KOPT-K1 (cell line): ENCODE results near the gene FGF14.

Experiments
- H3K27ac ChIP-seq: fragments of 200-600 bp; sonication (generic); 2 replicates; pipeline ENCODE4 v1.5.1; 2016; ENCODE audit warnings: antibody characterized with exemption, mild to moderate bottlenecking, low read depth, low read length; ENCODE audit not compliant: poor library complexity, severe bottlenecking
- H3K36me3 ChIP-seq: fragments of 200-600 bp; sonication (generic); 2 replicates; pipeline ENCODE4 v1.5.1; 2017; ENCODE audit warnings: antibody characterized with exemption, mild to moderate bottlenecking, low read length, moderate library complexity; ENCODE audit not compliant: insufficient read depth
- H3K9me3 ChIP-seq: fragments of 200-600 bp; sonication (generic); 2 replicates; pipeline ENCODE4 v1.5.1; 2017; ENCODE audit warnings: antibody characterized with exemption, low read length, mild to moderate bottlenecking; ENCODE audit not compliant: insufficient read depth, poor library complexity, severe bottlenecking

Gene FGF14

DNA sequence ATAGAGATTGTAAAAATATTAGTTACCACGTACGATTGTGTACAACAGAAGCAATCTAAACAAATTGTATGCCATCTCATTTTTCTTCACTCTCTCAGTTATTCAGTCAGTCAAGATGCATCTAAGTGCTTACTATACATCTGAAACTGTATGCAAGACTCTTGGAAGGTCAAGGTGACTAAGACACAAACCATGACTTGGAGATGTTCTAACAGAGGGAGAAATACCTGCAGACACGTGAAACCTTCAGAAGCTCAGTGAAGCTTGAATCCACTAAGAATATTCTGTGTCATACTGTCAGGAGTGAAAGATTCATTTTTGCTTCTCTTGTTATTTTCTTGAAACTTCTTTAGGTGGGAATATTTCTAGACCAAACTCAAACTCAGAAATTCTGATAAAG, 584.0 kb downstream of the FGF14 start:
- no peaks in the 10 kb centered on the region for H3K36me3 ChIP-seq

DNA sequence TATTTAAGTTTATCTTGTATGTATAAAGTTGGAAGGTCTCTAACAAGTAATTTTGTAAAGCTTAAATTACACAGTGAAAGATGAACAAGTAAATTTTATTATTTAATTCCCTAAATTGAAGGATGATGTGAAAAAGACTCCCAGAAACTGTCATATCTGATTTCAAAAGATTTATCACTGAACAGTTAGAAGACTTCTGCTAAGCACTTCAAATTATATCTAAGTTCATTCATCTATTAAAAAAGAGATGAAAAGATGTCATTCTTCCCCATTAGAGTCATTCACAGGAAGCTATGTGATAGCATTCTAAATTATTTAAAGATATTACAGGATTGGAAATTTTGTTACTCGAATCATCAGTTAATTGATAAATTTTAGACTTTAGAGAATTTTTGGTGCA, 590.0 kb downstream of the FGF14 start:
- Histone ChIP-seq H3K27ac (no peak overlapping the region), H3K9me3 (no peaks in the 10 kb centered on the region)

More for the DNA sequence above, 584.0 kb downstream of the FGF14 start:
- no peak overlapping the region for H3K27ac ChIP-seq
- H3K9me3 ChIP-seq = no peaks in the 10 kb centered on the region

DNA sequence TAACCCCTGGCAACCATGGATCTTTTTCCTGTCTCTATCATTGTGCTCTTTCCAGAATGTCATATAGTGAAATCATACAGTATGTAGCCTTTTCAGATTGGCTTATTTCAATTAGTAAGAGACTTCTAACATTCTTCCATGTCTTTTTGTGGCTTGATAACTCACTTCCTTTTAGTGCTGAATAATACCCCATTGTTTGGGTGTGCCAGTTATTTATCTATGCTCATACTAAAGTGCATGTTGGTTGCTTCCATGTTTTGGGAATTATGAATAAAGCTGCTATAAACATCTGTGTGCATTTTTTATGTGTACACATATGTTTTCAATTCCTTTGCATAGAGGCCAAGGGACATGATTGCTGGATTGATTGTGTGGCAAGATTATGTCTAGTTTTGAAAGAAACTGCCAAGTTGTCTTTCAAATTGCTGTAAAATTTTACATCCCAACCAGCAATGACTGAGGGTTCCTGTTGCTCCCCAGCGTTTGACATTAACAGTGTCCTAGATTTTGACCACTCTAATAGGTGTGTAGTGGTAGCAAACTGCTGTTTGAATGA, 590.5 kb downstream of the FGF14 start:
- H3K27ac ChIP-seq = no peak overlapping the region
- H3K9me3 ChIP-seq = no peaks in the 10 kb centered on the region
- no peaks in the 10 kb centered on the region for H3K36me3 ChIP-seq

More for the DNA sequence above, 590.0 kb downstream of the FGF14 start:
- H3K36me3 ChIP-seq = no peaks in the 10 kb centered on the region

DNA sequence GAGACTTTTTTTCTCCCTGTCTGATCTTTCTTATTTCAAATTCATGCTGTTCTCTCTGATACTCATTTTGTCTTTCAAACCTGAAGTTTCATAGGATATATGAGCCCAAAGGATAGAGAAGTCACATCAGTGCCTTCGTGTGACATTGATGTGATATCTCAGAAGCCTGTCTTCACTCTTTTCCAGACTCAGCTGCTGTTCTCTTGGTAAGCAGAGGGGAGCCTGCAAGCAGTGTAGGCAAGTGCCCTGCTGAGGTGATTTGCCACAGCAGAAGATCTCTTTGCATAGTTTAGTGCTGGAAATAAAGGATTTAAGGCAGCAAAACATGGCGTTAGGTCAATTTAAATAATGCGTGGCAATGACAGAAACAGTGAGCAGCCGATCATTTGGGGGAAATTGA, 602.7 kb downstream of the FGF14 start:
- Histone ChIP-seq H3K36me3 (no peaks in the 10 kb centered on the region), H3K27ac (no peak overlapping the region), H3K9me3 (no peaks in the 10 kb centered on the region)

DNA sequence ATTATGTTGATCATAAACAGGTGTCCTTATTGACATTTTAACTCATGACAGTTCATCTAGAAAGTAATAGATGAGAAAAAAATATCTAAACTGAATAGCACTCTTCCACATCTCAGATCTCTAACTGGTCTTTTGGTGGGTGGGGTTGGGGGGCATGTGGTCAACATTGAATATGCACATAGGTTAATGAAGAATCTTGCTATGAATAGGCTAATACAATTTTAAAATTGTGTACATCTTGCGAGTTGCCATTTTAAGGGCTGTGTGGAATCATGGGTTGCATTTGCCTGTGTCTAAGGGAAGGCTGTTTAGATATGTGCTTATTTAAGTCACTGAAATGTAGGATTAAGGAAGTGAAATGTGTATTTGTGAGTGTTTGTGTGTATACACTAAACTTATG, 603.4 kb downstream of the FGF14 start:
- Histone ChIP-seq H3K36me3 (no peaks in the 10 kb centered on the region), H3K9me3 (no peaks in the 10 kb centered on the region)

DNA sequence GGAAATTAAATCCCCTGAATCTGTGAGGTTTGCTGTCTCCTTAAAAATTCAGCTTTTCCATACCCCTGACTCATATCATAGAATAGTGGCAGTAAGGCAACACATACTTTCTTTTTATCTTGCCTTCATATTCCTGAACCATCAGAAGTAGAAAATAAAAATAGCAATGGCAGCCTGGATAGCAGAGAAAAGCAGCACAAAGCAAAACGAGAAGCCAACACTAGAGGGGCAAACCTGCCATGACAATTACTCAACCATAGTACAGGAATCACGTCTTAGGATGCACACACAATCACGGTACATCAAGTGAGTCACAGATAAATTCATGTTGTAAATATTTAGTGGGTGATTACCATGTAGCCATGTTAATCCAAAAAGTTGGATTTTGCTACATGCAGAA, 606.4 kb downstream of the FGF14 start:
- H3K9me3 ChIP-seq = no peaks in the 10 kb centered on the region
- no peaks in the 10 kb centered on the region for H3K36me3 ChIP-seq
- no peak overlapping the region for H3K27ac ChIP-seq

More for the DNA sequence above, 603.4 kb downstream of the FGF14 start:
- no peak overlapping the region for H3K27ac ChIP-seq

DNA sequence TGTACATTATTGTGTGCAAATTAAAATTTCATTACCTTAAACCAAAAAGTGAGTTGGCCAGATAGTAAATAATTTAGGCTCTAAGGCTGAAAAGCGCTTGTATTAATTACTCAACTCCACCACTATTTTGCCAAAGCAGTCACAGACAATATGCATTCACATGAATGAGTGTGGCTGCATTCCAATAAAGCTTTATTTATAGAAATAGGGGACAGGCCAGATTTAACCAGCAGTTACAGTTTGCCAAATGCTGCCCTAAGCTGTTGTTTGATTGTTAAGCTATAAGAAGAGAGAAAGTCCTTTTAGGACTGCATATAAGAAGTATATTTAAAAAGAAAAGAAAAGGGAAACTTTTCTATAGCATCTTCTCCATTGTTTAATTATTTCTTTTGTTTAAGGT, 606.8 kb downstream of the FGF14 start:
- Histone ChIP-seq H3K36me3 (no peaks in the 10 kb centered on the region), H3K27ac (no peak overlapping the region), H3K9me3 (no peaks in the 10 kb centered on the region)

DNA sequence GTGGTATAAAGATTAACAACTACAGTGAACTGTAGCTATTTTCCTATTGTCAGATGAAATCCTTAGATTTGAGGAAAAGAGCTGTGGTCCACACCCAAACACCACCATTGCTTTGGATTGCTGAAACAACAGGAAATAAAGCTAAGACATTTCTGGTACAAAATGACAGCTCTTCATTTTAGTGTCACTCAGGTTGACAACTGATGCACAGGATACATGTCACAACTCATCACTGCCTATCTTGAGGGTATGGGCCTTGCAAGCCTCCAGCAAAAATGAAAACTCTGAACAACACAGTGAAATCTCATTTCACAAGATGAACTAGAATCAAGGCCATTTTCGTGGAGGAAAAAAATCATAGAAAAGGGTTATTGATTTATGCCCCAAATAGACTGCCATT, 609.7 kb downstream of the FGF14 start:
- no peaks in the 10 kb centered on the region for H3K36me3 ChIP-seq
- H3K9me3 ChIP-seq = no peaks in the 10 kb centered on the region
- H3K27ac ChIP-seq = no peak overlapping the region

DNA sequence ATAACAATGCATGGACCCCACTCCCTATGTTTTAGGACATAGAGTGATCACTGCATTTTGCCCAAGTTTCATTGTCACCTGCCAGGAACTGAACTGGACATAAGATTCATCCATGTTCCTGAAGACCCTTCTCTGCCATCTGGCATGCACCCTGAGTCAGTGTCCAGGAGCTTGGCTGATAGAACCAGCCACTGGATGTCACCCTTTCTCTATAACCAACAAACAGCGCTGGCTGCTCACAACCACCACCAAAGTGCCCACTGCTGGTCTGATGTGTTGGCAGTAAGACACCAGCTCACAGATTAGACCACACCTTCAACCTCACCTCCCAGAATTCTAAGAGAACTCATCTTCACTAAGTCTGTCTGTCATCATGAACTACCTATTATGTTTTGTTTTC, 616.0 kb downstream of the FGF14 start:
- Histone ChIP-seq H3K36me3 (no peaks in the 10 kb centered on the region), H3K27ac (no peak overlapping the region), H3K9me3 (no peaks in the 10 kb centered on the region)

DNA sequence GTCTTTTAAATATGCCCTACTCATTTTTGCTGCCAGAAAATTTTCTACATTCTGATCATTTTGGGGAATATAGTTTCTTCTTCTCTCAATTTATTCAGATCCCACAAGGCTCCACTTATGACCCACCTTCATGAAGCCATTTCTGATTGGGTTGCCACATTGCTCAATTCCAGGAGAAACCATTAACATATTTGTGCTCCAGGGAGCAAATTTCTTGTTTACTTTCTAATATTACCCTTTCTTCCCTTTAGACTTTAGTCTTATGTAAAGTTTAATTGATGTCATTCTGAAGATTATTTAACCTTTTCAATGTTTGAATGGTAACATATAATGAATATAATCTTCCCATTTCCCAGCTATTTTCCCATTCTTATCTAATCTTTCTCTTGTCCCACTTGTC, 617.5 kb downstream of the FGF14 start:
- Histone ChIP-seq H3K27ac (no peak overlapping the region), H3K36me3 (no peaks in the 10 kb centered on the region), H3K9me3 (no peaks in the 10 kb centered on the region)

DNA sequence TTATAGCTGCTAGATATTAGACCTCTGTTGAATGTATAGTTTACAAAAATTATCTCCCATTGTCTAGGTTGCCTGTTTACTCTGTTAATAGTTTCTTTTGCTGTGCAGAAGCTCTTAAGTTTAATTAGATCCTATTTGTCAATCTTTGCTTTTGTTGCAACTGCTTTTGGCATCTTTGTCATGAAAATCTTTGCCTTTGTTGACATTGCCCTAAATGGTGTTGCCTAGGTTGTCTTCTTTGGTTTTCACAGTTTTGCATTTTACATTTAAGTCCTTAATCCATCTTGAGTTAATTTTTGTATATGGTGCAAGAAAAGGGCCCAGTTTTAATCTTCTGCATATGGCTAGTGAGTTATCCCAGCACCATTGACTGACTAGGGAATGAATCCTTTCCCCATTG, 618.3 kb downstream of the FGF14 start:
- H3K9me3 ChIP-seq = no peaks in the 10 kb centered on the region
- no peaks in the 10 kb centered on the region for H3K36me3 ChIP-seq
- H3K27ac ChIP-seq = no peak overlapping the region

DNA sequence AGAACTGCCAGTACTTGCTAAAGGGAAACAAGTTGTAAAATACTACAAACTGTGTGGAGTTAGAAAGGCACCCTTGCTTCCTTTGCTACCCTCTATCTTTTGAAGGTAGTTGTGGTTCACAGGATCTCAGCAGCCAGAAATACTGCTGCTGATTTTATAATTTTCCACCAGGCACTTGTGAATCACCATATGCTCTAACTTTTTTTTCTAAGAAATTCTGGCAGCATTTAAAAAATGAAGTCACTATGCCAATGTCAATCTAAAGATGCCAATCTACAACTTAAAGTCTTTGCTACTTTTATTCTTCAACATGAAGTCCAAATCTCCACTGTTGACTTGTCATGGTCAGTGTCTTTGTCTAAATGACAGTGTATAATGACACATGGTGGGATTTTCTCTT, 621.6 kb downstream of the FGF14 start:
- no peaks in the 10 kb centered on the region for H3K9me3 ChIP-seq
- no peak overlapping the region for H3K27ac ChIP-seq
- no peaks in the 10 kb centered on the region for H3K36me3 ChIP-seq

DNA sequence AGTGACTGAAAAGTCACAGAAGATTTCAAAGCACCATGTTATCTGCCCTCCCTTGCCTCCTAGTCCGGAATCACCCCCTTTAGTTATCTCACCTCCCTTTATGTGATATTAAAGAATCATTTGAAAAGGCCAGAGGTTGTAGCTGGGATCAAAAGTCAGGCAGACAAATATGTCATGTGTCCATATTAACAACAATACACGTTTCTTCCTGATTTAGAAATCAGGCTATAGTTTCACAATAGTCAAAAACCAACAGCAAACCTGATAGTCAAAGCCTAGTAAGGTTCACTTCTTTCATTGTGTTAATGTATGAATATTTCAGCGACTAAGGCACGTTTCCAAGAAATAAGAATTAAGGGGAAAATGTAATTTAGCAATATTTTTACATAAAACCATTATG, 622.7 kb downstream of the FGF14 start:
- Histone ChIP-seq H3K36me3 (no peaks in the 10 kb centered on the region), H3K9me3 (no peaks in the 10 kb centered on the region), H3K27ac (no peak overlapping the region)

DNA sequence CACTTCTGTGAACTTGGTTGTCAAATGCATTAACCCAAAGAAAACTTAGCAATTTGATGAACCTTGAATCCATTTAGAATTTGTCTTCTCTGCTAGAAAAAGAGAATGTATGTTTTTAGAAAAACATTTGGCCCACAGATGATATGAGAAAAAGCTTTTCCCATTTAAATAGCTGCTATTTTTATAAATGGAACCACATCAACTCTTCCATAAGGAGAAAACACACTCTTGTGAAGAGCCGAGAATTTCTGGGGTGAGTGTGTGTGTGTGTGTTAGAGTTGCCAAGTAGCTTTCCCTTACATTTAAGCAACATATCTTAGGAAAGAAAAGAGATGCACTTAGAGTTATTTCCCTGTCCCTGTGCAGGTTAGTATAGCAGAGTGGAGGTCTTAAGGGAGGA, 626.6 kb downstream of the FGF14 start:
- no peaks in the 10 kb centered on the region for H3K9me3 ChIP-seq
- no peak overlapping the region for H3K27ac ChIP-seq
- H3K36me3 ChIP-seq = no peaks in the 10 kb centered on the region

DNA sequence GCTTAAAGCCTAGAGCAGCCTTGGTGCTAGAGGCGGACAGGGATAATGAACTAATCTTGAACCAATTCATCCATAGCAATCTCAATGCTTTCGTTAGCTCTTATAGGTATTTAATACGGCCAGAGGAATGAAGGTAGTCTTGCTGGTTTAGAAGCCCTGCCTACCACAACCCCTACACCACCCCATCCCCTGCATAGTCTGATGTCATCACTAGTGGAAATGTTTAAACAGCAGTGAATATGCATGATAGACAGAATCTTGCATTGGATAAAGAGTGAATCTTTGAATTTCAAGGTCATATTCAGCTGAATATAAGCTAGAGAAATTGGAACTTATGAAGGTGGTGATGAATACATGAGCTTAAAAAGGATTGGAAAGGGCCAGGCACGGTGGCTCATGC, 627.5 kb downstream of the FGF14 start:
- Histone ChIP-seq H3K36me3 (no peaks in the 10 kb centered on the region), H3K9me3 (no peaks in the 10 kb centered on the region), H3K27ac (no peak overlapping the region)

DNA sequence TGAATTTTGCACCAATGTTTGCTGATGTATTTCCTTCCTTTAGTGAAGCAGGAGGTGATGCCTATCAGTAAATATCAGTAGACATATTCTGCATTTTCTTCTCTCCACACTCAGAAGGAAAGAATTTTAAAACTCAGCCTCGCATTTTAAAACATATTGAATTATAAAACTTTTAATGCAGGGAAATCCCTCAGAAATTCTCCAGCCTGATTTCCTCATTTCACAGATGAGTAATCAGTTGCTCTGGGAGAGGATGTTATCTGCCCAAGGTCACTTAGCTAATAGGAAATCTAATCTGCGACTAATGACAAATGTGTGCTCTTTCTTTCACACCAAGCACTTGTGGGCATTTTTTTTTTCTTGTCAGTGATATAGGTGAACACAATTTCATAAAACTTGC, 628.8 kb downstream of the FGF14 start:
- no peaks in the 10 kb centered on the region for H3K9me3 ChIP-seq
- no peaks in the 10 kb centered on the region for H3K36me3 ChIP-seq
- no peak overlapping the region for H3K27ac ChIP-seq

DNA sequence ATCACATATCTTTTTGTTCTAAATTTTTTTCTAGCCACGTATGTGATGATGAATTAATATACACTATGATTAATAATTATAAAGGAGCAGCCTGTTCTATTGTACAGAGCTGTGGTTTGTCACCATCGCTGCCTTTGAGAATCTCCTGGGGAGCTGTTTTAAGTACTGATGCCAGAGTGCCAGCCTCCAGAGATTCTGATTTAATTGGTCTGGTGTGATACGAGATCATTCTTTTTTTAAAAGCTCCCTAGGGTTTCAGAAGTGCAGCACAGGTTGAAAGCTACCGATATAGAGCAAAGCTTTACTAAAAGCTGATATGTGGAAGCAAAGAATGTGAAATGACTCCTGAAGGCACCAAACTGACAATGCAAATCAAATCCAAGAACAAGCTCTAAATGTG, 634.7 kb downstream of the FGF14 start:
- Histone ChIP-seq H3K9me3 (no peaks in the 10 kb centered on the region), H3K36me3 (no peaks in the 10 kb centered on the region), H3K27ac (no peak overlapping the region)
